Gastrocnemius medialis (tissue), 4 donors: ENCODE results near the gene SYT2. TPM values are rescaled to one million over a fixed set of nuclear protein-coding genes. Genes with fewer than 3 reads are reported as not detected.

ENCODE experiments used
- ATAC-seq, 2 donors: fragments of 150-250 bp; one replicate each; pipeline ENCODE4 v1.9.1; 2016
- DNase-seq, 2 donors: peaks; one replicate each; pipeline ENCODE4 v3.0.0-alpha.2; 2019
- H3K27ac ChIP-seq, 4 donors: fragments of 200-600 bp; sonication (generic); 1 replicate in 1 of 4; 2 replicates in 3 of 4; pipeline ENCODE4 v1.5.1; 2016 to 2018; ENCODE audit warnings: mild to moderate bottlenecking in 2 of 4, moderate library complexity in 1 of 4
- H3K27me3 ChIP-seq, 3 donors: fragments of 200-600 bp; sonication (generic) in 2 of 3; 1 replicate in 1 of 3; 2 replicates in 2 of 3; pipeline versions ENCODE4 v1.5.1 to v1.6.0; 2016 to 2019; ENCODE audit warnings: mild to moderate bottlenecking in 1 of 3, moderate library complexity in 1 of 3
- H3K36me3 ChIP-seq, 2 donors: fragments of 200-600 bp; sonication (generic) in 1 of 2; one replicate each; pipeline ENCODE4 v1.5.1; 2017 to 2018
- H3K4me1 ChIP-seq, 2 donors: fragments of 200-600 bp; sonication (generic) in 1 of 2; one replicate each; pipeline ENCODE4 v1.5.1; 2016 to 2017; ENCODE audit warnings: mild to moderate bottlenecking in 2 of 2
- H3K4me3 ChIP-seq, 4 donors: fragments of 200-600 bp; sonication (generic) in 3 of 4; 1 replicate in 1 of 4; 2 replicates in 3 of 4; pipeline ENCODE4 v1.5.1; 2016 to 2019; ENCODE audit warnings: mild to moderate bottlenecking in 2 of 4
- H3K9me3 ChIP-seq, 3 donors: fragments of 200-600 bp; sonication (generic) in 2 of 3; 1 replicate in 1 of 3; 2 replicates in 2 of 3; pipeline ENCODE4 v1.5.1; 2016 to 2019
- POLR2A ChIP-seq, 2 donors: fragments of 450-650 bp; IDR thresholded peaks; one replicate each; pipeline ENCODE4 v1.6.1; 2017; ENCODE audit warnings: antibody characterized with exemption in 2 of 2, mild to moderate bottlenecking in 2 of 2, moderate library complexity in 2 of 2
- in situ Hi-C, 4 donors: fragments of 200-750 bp; cut with MboI; loops; one replicate each; pipeline versions ENCODE4 v1.15.0 to v1.8.0; 2017; ENCODE audit warnings: low sequenced_read_pairs in 4 of 4
- intact Hi-C: fragments of 100-400 bp; cut with DNase I; formaldehyde crosslinking; loops from one replicate; pipeline ENCODE4 v1.15.1; 2023; ENCODE audit warnings: low total_unique reads
- total RNA-seq, 4 donors: library from RNA; depleted of rRNA; stranded (reverse); fragments of >200 nt; gene quantifications; one replicate each; pipeline versions ENCODE4 v1.1.0 to v1.2.3, GENCODE V29; 2016
- TF ChIP-seq, protein P1 (sequence below), 5 experiments: fragments of 450-650 bp in 3 of 5; fragments of 200-600 bp in 2 of 5; sonication (generic) in 2 of 5; IDR thresholded peaks in 4 of 5; conservative IDR thresholded peaks in 1 of 5; 1 replicate in 4 of 5; 2 replicates in 1 of 5; pipeline ENCODE4 v1.5.1; 2016 to 2019; ENCODE audit warnings: antibody characterized with exemption in 5 of 5, mild to moderate bottlenecking in 3 of 5, moderate library complexity in 3 of 5

The SYT2 gene
- total RNA-seq, 4 donors from 2014 or later: not detected

- no peak overlapping the region for H3K27ac ChIP-seq
- intact Hi-C loops: no loop called here
- H3K27me3 ChIP-seq: peaks cover 29 to 38% (median 36%) of the 10 kb centered on the region in 3 donors
- DNase-seq: no peak
- in situ Hi-C loops: no loop called here
- no peaks in the 10 kb centered on the region for H3K9me3 ChIP-seq
- TF ChIP-seq, protein P1, sequence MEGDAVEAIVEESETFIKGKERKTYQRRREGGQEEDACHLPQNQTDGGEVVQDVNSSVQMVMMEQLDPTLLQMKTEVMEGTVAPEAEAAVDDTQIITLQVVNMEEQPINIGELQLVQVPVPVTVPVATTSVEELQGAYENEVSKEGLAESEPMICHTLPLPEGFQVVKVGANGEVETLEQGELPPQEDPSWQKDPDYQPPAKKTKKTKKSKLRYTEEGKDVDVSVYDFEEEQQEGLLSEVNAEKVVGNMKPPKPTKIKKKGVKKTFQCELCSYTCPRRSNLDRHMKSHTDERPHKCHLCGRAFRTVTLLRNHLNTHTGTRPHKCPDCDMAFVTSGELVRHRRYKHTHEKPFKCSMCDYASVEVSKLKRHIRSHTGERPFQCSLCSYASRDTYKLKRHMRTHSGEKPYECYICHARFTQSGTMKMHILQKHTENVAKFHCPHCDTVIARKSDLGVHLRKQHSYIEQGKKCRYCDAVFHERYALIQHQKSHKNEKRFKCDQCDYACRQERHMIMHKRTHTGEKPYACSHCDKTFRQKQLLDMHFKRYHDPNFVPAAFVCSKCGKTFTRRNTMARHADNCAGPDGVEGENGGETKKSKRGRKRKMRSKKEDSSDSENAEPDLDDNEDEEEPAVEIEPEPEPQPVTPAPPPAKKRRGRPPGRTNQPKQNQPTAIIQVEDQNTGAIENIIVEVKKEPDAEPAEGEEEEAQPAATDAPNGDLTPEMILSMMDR (IDR thresholded peaks at IDR 0.05 in 4 of 5, conservative IDR thresholded peaks at IDR 0.05 in 1 of 5): no peak
- TF ChIP-seq POLR2A (IDR thresholded peaks at IDR 0.05): no peak
- ATAC-seq: no peak
- peaks cover 10 to 17% of the 10 kb centered on the region in 2 donors for H3K4me1 ChIP-seq
- no peaks in the 10 kb centered on the region for H3K36me3 ChIP-seq
- H3K4me3 ChIP-seq: peak overlapping the region in 1 of 4 donors; percentile 61
Observed at GRCh38 chr1:202644219-202645096, 65.8 kb downstream of the SYT2 start.

GRCh38 chr1:202643397-202644218 is 66.6 kb downstream of the SYT2 start:
- peak overlapping the region; percentile 26 to 61 (median 46) for H3K4me3 ChIP-seq
- H3K27ac ChIP-seq: no peak overlapping the region
- ATAC-seq (no peak), DNase-seq (no peak)
- H3K9me3 ChIP-seq: no peaks in the 10 kb centered on the region
- in situ Hi-C loops: no loop called here
- intact Hi-C loops: no loop called here
- no peak for TF ChIP-seq POLR2A (IDR thresholded peaks at IDR 0.05)
- TF ChIP-seq, protein P1 (IDR thresholded peaks at IDR 0.05 in 4 of 5, conservative IDR thresholded peaks at IDR 0.05 in 1 of 5): no peak
- peaks cover 29 to 38% (median 38%) of the 10 kb centered on the region in 3 donors for H3K27me3 ChIP-seq
- peaks cover 10 to 17% of the 10 kb centered on the region in 2 donors for H3K4me1 ChIP-seq
- no peaks in the 10 kb centered on the region for H3K36me3 ChIP-seq

DNA sequence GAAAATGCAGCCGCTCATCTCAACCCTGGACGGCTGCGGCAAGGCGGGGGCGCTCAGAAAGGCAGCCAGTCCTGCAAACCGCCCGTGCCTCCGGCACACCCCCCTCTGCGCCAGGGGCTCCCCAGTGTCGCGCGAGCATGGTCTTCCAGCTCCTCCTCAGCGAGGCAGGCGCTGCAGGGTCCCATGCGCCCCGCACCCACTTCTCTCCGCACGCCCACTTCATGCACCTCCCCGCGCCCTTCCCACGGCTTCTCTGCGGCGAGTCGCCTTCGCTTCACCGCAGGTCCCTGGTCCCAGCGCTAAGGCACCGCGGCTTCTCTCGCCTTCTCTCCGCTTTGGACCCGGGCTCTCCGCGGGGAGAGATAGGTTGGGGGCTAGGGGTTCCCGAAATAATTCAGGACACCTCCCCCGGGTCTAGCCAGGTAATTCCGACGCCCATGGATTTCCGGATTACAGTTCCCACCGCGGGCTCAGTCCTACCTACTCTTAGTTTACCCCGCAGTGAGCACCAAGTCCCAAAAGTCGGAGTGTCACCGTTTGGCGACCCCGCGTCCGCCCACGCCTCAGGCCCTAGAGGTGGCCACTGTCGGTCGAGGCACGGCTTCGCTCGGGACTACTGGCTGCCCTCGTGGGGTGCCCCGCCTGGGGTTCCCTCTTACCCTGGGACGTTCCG is 67.5 kb downstream of the SYT2 start:
- TF ChIP-seq, protein P1 (IDR thresholded peaks at IDR 0.05 in 4 of 5, conservative IDR thresholded peaks at IDR 0.05 in 1 of 5): no peak
- TF ChIP-seq POLR2A (IDR thresholded peaks at IDR 0.05): no peak
- intact Hi-C loops (no loop called here), in situ Hi-C loops (no loop called here)
- H3K36me3 ChIP-seq: no peaks in the 10 kb centered on the region
- no peak for ATAC-seq
- no peak overlapping the region for H3K27ac ChIP-seq
- H3K9me3 ChIP-seq: no peaks in the 10 kb centered on the region
- peaks cover 10 to 17% of the 10 kb centered on the region in 2 donors for H3K4me1 ChIP-seq
- peak overlapping the region; percentile 26 to 61 (median 46) for H3K4me3 ChIP-seq
- H3K27me3 ChIP-seq: peaks cover 29 to 38% (median 38%) of the 10 kb centered on the region in 3 donors
- no peak for DNase-seq

DNA sequence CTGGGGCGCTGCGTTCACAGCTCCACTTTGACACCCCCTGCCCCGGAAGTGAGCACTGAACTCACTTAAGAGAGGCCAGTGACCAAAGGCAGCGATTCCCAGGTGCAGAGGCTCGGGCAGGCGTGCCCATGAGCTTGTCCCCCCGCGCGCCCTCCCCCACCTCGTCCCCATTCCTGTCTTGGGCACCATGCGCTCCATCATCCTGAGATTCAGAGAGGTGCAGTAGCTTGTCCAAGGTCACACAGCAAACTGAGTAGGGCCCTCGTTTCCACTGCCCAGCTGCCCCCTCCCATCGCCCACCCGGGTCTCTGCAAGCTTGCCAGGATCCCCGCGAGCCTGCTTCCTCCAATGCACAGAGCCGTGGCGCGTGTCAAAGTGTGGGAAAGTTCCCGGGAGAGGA is 68.0 kb downstream of the SYT2 start:
- no peaks in the 10 kb centered on the region for H3K36me3 ChIP-seq
- no peak for DNase-seq
- in situ Hi-C loops (no loop called here), intact Hi-C loops (no loop called here)
- H3K4me1 ChIP-seq: peaks cover 10 to 17% of the 10 kb centered on the region in 2 donors
- H3K9me3 ChIP-seq: no peaks in the 10 kb centered on the region
- peak overlapping the region in 2 of 4 donors; percentile 44 to 61 for H3K4me3 ChIP-seq
- H3K27me3 ChIP-seq: peaks cover 29 to 38% (median 38%) of the 10 kb centered on the region in 3 donors
- H3K27ac ChIP-seq: no peak overlapping the region
- no peak for ATAC-seq
- no peak for TF ChIP-seq POLR2A (IDR thresholded peaks at IDR 0.05)
- TF ChIP-seq, protein P1 (IDR thresholded peaks at IDR 0.05 in 4 of 5, conservative IDR thresholded peaks at IDR 0.05 in 1 of 5): no peak
